AG20443 (cell line): Measurements from ENCODE around the gene NAP1L3.

Experiments used
- DNase-seq: peaks from one replicate; pipeline ENCODE4 v3.0.0; 2012; ENCODE audit warnings: low spot score, mixed read lengths

Gene NAP1L3

DNA sequence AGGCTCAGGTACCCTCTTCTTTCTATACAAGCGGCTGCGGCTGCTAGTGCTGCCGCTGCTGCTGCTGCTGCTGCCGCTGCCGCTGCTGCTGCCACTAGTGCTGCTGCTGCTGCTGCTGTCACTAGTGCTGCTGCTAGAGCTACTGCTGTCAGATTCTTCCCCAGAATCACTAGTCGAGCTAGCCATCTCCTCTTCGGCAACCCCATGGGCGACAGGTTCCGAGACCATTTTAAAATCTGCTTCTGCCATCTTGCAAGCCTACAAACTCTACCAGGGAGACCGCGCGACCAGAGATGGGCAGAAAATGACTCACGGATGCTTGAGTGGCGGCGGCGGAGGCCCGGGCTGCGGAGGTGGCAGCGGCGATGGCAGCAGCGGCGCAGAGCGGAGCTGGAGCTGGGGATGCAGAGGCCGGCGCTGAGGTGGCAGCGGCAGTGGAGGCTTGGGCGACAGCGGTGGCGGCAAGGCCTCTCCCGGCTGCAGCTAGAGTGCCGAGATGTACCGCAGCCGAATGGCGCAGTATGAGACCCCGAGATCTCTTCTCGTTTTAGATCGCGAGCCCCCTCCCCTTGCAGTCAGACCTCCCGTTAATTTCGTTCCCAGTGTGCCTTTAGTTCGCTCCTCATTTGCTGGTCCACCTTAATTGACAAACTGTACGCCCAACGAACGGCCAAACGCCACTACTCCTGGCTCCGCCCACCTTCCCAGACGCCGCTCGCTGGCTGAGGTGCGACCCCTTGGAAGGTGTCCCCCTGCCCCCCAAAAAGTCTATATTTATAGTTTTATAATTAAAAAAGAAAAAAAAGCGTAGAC, at the start of gene NAP1L3:
Gene NAP1L3, minus strand, starts transcription at position 523 of the 813 bp plus-strand sequence. Its CDS starts 274 bp downstream, at position 249.
- DNase-seq = peak; percentile 73

DNA sequence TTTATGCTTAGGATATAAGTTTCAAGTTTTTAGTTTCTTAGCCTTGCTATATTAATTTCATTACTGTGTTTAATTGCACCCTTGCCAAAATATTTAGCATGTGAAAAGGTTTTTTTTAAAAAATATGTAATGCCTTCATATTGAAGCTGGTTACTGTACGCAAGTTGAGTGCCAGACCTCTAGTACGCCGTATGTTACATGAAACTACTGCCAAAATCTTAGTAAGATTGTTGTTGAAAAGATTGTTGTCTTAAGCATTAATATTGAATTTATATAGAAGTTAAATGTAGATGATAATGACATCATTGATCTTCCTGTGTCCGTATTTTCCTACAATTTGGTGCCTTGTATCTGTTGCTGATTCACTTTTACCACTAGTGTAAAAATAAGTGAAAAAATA, 37.7 kb upstream of the NAP1L3 start:
- no peak for DNase-seq

DNA sequence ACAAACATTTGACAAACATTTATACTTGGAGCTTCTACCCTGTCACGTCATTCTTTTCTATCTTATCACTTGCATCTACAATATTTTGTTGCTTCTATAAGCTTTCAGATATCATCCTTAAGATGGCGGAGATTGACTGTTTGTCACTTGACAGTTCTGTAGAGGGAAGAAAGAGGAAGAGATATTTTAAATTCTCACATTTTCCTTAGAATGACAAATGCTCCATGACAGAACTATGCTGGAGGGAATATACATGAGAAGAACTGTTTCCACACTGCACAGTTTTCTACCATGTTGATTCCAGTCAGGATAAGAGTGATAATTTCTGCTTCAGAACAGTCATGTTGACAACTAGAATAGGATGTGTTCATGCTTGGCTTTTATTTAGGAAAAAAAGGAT, 30.3 kb upstream of the NAP1L3 start:
- no peak for DNase-seq

DNA sequence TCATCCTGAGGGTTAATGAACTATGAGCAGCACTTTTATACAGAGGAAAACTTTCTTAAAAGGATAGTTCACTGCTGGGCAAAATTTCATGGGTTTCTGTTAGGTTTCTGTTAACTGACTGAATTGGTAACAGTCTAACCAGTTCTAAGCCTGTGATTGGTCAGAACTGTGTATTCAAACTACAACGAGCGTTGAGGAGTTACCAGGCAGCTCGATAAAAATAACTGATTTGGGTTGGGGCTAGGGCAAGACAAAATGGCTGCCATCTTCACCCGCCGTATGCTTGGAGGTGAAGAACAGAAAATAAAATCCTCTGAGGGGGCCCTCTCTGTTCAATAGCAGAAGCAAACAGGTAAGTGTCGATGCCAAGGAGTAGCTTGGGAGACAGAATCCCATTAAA, 22.6 kb upstream of the NAP1L3 start:
- no peak for DNase-seq

DNA sequence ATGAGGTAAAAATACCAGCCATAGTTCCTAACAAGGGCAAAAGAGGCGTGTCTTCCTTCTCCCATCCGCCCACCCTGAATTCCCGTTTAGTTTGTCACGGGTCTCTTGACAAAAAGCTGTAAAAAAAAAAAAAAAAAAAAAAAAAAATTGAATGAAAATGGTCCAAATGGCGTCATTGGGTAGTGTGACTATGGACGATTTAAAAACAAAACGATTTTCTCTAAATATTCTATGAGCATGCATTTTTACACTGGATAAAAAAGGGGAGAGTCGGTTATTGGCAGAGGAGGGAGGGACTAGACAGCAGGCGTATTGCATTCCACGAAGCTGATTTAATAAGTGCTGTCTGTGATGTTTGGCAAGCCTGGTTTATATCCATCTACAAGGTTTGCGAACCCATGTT, 492 bp upstream of the NAP1L3 start, which contains the start of gene FAM133A:
Gene FAM133A, plus strand, starts transcription at position 338 of the 403 bp plus-strand sequence. CDS start 35,214 bp downstream, outside the sequence.
- DNase-seq = peak; percentile 43

DNA sequence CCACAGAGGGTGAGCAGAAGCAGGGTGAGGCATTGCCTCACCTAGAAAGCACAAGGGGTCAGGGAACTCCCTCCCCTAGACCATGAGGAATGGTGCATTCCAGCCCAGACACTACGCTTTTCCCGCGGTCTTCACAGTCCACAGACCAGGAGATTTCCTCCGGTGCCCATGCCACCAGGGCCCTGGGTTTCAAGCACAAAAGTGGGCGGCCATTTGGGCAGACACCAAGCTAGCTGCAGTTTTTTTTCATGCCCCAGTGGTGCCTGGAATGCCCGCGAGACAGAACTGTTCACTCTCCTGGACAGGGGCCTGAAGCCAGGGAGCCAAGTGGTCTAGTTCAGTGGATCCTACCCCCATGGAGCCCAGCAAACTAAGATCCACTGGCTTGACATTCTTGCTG, 12.8 kb downstream of the NAP1L3 start:
- DNase-seq = no peak

DNA sequence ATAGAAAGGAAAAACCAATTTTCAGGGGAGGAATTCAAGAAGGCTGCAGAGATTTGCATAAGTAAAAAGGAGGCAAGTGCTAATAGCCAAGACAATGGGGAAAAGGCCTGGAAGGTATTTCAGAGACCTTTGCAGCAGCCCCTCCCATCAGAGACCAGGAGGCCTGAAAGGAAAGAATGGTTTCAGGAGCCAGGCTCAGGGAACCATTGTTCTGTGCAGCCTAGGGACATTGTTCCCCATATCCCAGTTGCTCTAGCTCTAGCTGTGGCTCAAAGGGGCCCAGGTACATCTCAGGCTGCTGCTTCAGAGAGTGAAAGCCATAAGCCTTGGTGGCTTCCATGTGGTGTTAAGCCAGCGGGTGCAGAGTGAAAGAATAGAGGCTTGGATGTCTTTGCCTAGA, 24.0 kb downstream of the NAP1L3 start:
- DNase-seq = no peak

GRCh38 chrX:93637591-93637990, 35.8 kb downstream of the NAP1L3 start:
- no peak for DNase-seq
